ENCODE results near the gene MC3R. TPM values are rescaled to one million over a fixed set of nuclear protein-coding genes. Genes with fewer than 3 reads are reported as not detected.
"Not testable (repeated sequence)": the region's sequence is repeated elsewhere in the genome, so short reads cannot be mapped to it uniquely, and the experiment has no call there.

MC3R gene
- not detected for total RNA-seq

DNA sequence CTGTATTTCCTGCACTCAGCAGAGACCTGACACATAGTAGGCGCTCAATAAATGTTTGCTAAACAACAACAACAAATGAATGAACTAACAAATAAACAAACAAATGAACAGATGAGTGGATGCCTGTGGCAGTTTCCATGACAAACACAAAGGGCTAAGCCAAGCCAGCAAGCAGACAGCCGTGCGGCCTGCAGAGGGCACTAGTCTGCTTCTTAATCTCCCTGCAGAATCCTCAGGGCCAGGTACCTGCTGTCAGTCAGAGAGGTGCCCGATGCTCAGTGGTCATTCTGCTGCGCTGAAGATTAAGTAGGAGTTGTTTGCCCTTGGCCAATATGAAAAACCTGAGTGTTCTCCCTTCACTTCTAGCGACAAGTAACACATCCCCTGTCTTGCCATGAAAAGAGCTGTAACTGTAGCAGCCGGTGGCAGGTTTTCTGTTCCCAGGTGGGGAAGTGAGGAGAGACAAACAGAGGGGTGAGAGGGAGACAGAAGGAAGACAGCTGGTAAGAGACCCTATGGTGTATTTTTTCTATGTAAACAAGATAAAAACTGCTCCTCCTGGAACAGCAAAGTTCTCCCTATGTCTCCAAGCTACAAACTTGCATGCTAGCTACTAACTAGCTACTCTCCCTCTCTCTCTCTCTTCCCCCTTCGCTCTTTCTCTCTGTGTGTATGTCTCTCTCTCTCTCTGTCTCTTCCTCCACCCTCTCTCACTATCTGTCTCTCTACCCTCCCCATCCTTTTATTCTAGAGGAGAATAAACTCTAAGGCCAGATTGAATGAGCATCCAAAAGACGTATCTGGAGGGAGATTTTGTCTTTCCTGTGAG is at the start of gene MC3R:
Gene MC3R, plus strand, starts transcription at position 779 of the 829 bp plus-strand sequence. CDS start 112 bp downstream, outside the sequence.
- DNase-seq: peak; percentile 16

DNA sequence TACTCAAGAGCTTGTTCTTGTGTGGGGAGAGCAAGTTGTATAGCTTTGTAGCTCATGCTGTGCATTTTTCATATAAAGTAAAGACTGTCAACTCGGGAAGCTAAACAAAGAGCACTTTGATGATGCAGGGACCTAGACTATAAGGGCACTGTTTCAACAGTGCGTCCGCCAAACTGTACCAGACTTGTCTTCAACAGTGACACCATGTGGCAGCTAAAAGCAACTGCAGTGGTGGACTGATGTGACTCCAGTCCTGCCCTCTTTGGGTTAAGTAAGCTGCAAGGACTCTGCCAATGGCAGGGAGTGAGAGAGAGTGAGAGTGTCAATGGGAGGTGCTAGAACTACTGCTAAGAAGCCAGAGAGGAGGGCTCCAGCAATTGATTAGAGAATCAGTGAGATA is 48.1 kb upstream of the MC3R start:
- no peak for DNase-seq

DNA sequence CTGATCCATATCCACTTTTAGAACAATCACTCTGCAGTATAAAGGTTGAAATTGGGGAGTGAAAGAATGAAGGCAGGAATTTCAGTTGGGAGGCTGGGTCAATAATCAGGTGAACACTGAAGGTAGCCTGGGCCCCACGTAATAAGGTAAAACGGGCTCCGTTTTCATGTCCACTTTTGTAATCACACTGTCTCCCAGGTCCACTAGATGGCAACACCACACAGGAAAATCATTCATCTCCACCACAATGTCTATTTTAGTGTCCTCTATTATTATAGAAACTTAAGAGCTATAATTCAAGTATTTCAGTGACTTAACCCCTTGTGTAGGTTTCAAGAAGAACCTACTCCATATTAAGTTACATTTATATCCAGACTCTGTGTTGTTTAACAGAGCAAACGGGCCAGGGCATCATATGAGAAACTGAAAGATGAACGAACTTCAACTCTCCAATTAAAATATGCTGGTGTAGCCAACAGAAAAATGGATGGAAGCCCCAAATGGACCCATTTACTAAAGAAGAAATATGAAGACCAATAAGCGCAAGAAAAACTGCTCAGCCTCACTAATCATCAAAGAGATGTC is 45.9 kb upstream of the MC3R start:
- no peak for DNase-seq

DNA sequence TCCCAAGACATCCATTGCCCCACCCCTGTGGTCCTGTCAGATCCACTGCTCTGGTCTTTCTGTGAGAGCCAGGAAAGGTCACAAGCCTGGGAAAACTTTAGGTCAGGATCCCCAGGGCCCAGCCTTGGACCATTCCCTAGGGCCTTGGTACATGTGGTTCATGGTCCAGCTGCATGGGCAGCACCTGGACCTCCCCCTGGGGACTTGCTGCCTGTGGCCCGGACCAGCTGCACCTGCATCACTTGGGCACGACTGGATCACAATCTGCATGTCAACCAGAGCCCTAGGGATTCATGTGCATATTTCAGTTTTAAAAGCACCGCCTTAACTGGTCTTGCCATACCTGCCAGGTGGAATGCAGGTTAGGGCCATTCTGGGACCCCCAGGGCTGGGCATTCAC is 44.3 kb upstream of the MC3R start:
- DNase-seq: no peak

DNA sequence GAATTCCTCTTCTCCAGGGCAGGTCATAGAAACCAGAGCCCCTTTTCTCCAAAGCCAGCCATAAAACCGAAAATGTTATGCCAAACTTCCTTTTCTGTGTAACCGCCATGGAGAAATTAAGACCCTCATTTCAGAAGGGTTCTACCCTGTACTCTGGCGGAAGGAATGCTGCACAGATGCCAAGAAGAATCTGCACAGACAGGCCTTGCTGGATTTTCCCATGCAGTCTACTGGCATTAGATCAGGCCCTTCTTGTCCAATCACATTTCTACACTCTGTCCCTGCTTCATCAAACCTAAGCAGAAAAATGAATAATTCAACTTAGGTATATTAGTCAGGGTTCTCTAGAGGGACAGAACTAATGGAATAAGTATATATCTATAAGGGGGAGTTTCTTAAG is 43.2 kb upstream of the MC3R start:
- DNase-seq: no peak

DNA sequence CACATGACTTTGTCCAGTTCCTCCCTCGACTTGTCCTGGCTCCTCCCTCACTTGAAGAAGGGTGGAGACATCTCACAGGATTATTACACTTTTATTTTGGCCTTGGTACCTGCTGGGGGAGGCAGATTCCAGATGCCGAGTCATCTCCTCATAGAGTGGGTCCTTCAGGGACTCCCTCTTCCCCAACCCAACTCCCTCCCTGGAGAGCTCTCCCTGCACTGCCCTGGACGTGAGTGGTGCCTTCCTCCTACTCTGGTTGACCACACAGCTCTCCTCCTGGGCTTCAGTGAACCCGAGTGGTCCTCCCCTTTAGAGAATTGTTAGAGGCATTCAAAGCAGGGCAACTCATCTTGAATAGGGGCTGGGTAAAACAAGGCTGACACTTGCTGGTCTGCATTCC is 40.9 kb upstream of the MC3R start:
- DNase-seq: no peak

DNA sequence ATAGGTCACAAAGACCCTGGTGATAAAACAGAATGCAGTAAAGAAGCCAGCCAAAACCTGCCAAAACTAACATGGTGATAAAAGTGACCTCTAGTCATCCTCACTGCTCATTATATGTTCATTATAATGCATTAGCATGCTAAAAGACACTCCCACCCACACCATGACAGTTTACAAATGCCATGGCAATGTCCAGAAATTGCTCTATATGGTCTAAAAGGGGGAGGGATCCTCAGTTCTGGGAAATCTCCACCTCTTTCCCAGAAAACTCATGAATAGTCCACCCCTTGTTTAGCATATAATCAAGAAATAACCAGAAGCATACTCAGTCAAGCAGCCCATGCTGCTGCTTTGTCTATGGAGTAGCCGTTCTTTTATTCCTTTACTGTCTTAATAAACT is 40.4 kb upstream of the MC3R start:
- DNase-seq: no peak

DNA sequence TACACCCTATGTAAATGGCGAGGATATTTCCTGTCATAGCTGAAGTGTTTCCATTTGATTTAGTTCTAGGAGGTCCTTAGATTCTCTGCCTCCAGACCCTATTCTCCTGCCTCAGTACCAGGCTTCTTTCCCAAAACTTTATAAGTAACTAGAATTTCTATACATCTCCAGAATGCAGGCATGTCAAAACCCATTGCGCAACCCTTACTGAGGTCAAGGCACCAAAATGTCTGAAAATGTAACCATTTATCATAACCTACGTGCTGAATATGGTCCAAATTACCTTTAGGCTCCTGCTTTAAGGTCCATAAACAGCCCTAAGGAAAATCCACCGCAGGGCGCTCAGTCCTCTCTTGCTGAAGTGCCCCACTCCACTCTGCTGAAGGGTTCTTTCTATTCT is 37.5 kb upstream of the MC3R start:
- no peak for DNase-seq

DNA sequence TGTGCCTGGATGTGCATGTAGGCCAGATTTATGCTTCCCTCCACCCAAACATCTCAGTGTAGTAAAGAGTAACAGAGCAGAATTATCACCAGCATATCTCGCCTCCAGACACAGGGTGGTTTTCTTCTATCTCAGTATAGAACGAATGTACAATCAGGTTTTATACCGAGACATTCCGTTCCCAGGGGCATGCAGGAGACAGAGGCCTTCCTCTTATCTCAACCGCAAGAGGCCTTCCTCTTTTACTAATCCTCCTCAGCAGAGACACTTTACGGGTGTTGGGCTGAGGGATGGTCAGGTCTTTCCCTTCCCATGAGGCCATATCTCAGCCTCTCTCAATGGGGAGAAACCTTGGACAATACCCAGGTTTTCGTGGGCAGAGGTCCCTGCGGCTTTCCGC is 36.4 kb upstream of the MC3R start:
- no peak for DNase-seq

DNA sequence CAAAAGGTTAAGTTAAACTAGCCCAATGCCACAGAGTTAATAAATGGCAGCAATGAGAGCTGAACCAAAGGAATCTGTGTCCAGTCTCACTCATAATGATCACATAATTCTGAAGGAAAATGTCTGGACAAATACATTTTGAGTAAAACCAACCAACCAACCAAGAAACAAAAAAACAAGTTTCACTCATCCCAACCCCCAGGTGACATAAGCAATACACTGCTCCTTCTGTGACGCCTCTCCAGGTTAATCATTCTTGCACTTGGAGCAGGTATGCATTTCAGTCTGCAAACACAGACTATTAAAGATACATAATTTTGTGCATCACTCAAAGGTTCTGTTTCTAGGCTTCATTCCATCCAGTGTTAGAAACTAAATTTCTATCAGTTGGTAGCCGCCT is 35.2 kb upstream of the MC3R start:
- no peak for DNase-seq

DNA sequence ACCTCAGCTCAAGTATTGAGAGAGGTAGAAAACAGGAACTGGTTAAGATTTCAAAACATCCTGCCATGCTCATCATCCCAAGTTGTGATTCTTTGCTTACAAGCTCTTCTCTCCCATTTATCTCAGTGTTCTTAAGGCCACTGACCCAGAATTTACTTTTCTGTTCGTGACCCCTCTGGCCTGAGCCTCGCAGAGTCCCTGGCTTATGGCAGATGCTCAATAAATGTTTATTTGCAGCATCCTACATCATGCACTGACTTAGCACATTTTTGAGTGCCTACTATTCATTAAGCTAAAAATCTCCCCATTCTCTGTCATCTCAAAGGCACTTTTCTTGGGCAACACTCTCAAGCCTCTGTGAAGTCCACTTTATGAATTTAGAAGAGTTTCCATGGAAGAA is 33.4 kb upstream of the MC3R start:
- no peak for DNase-seq

DNA sequence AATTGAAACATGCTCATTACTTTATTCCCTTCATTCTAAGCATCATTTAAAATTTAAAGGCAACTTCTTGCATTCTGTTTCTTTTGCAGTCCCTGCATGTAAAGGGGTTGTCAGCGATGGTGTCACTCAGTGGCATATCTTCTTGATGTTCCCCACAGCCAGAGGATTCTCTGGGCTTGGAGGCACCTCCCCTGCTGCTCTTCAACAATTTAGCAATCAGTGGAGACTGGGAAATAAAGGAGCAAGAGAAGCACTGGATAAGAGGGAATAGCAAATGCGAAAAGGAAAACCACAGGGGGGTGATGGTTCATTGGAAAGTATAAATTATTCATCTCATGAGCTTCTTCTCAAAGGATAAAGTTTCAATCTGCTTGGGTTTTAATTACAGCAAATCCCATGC is 30.7 kb upstream of the MC3R start:
- DNase-seq: no peak

DNA sequence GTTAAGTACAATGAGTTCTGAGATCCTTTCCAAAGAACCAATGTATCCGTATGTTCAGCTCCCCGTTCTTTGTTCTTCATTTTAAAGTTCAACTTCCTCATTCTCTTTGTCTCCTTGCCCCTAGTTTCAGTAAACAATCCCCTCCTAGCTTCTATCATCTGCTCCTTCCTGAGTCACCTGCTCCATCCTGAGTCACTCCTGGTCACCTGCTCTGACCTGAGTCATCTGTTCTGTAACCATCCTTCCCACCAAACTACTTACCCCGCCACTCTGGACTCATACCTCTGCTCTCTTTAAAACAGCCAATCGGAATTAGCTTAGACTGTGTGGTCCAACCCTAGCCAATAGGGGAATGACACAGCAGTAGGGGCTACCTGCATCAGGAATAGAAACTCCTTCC is 27.3 kb upstream of the MC3R start:
- not testable (repeated sequence) for DNase-seq

DNA sequence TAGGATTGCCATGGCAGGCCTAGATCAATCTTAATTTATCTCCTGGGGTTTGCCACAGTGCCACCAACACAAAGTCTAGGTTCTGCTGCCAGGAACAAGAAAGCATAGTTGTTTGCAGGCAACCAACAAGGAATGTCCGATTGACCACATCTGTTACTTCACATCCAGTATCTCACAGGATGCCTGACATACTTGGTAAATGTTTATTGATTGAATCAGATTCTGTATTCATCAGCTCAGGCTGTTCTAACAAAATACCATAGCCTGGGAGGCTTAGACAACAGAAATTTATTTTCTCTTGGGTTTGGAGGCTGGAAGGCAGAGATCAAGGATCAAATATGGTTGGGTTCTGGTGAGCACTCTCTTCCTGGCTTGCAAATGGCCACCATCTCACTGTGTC is 26.3 kb upstream of the MC3R start:
- DNase-seq: no peak

DNA sequence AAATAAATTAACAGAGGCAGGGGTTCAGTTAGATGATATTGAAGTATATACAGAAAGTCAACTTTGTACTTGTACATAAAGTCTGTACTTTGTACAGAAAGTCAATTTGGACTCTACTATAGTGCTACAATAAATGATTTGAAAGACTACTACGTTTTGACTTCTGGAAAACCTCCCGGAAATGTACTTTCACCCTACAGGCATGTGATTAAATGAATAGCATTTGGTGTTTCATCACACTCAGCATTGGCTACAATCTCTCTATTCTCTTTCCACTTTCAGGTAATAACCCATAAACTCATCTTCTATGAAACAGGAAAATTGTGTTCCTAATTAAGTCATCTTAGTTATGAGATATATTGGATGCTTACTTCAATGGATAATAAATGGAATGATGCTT is 25.6 kb upstream of the MC3R start:
- no peak for DNase-seq

DNA sequence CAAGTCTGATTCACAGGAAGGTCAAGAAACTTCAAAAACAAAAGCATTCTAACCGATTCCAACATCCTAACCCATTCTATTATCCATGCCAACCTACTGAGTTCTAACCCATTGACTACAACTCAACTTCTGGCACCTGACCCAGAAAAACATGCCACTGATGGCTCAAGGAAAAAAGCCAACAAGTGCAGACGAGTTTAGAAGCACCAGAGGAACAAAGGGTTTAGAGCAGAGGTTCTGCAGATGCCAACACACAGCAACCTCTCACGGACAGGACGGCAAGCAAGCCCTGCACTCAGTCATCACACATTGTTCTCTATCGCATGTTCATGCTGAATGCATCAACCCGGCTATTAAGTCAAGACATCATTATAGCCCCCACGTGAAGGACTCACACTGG is 25.2 kb upstream of the MC3R start:
- DNase-seq: no peak

DNA sequence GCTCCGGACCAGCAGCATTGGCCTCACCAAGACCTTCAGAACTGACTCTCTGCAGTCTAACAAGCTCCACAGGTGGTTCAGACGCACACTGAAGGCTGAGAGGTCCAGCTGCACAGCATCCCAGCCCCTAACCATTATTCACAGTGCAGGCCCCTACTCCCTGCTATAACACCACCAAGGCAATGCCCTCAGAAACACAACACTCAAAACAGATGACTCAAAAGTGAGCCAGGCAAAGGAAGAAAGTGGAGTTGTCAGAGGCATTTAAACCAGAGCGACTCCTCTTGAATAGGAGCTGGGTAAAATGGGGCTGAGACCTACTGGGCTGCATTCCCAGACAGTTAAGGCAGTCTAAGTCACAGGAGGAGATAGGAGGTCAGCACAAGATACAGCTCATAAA is 20.5 kb upstream of the MC3R start:
- DNase-seq: no peak

DNA sequence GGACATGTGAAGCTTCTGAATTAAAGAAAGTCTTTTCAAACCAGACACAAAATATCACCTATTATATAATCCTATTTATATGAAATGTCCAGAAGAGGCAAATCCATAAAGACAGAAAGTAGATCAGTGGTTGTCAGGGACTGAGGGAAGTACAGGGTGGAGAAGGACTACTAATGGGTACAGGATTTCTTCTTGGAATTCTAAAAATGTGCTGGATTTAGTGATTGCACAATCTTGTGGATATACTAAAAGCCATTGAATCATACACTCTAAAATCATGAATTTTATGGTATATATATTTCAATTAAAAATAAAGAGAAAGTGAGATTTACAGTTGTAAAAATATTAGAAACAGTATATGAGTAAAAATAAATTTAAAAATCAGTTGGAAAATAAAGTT is 18.7 kb upstream of the MC3R start:
- DNase-seq: no peak

DNA sequence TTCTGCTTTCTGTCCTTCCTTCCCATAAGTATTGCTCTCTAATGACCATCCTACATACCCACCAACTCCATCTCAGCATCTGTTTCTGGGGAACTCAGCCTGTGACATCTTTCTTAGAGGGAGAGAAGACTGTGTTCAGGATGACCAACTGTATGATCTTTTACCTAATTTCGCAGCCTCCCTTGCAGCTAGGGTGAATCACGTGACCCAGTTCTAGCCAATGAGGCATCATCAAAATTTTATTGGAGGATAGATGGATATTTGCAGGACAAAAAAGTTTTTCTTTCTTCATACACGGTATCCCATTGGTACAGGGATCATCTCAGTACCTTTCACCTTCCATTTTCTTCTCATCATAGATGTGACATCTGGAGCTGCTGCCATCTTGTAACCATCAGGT is 14.4 kb upstream of the MC3R start:
- DNase-seq: no peak

DNA sequence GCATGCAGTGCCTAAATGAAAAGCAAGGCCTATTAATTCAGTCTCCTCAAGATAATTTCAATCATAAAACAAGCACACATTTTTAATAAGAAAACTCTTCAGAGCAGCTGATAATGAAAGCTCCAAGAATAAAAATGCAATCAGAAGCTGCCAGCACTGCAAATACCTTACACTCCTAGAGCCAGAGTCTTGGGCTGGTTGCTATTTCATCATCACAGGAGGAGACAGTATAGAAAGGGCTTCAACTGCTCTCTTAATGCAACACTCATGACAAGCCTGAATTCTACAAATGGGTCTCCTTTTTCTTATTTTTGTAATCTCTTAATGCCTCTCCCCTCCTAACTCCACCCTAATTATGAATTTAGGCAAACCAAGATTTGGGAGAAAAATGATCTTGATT is 11.2 kb upstream of the MC3R start:
- no peak for DNase-seq

DNA sequence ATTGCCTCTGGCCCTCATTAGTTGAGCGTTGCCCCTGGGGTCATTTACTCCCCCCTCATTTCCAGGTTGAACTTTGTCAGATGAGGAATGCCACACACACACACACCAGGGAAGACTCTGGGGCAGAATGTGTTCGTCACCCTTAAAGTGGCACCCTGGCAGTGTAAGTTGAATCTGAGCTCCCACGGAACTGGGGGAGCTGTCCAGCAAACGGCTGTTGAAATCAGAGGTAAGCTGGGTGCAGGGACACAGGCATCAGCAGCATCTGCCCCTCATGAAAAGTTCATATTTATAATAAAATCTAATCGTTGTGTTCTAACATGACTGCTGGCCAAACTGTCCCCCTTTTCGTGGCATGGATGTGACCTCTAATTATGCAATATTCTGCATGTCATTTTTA is 4.3 kb upstream of the MC3R start:
- no peak for DNase-seq

DNA sequence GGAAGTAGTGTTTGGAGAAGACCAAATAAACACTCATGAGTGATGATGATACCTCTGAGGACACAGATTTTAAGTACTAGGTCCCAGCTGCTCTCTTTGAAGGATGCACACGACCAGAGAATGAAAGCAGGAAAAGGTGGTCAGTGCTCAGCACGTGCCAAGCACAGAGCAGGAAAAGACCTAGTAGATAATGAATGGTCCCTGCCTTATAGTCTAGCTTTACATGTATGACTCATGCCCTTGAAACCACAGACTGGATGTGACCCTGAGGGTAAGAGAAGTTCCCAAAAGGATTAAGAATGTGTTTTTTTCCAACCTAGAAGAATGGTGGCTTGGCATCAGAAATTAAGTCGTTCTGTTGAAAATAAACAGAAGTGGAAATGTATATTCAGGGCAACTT is 2.8 kb upstream of the MC3R start:
- no peak for DNase-seq

DNA sequence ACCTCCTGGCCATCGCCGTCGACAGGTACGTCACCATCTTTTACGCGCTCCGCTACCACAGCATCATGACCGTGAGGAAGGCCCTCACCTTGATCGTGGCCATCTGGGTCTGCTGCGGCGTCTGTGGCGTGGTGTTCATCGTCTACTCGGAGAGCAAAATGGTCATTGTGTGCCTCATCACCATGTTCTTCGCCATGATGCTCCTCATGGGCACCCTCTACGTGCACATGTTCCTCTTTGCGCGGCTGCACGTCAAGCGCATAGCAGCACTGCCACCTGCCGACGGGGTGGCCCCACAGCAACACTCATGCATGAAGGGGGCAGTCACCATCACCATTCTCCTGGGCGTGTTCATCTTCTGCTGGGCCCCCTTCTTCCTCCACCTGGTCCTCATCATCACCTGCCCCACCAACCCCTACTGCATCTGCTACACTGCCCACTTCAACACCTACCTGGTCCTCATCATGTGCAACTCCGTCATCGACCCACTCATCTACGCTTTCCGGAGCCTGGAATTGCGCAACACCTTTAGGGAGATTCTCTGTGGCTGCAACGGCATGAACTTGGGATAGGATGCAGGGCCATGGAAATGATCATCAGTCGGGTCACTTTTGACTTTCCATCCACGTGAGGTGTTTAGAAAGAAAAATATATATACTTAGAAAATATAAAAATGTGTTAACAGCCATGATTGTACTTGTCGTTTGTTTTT is 868 bp downstream of the MC3R start:
- no peak for DNase-seq

DNA sequence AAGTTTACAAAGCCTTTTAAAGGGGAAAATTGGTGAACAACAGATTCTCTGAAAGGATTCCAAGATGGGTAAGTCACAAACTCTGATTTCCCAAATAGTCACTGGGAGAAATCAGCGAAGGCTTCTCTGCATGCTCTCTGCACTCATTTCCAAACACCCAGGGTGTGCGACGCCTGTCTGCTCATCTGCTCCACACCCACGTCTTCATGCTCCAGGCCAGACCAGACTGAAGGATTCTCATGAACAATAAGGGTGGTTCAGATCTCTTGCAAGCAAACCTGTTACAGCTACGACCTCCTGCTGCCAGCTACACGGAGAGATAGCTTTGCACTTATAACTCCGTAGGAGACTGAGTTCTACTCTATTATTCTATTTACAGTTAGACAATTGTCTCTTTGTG is 1.4 kb downstream of the MC3R start:
- DNase-seq: no peak

Data from occipital lobe (tissue), 2 donors.